ENCODE measurements around the gene C1QTNF8.

DNA sequence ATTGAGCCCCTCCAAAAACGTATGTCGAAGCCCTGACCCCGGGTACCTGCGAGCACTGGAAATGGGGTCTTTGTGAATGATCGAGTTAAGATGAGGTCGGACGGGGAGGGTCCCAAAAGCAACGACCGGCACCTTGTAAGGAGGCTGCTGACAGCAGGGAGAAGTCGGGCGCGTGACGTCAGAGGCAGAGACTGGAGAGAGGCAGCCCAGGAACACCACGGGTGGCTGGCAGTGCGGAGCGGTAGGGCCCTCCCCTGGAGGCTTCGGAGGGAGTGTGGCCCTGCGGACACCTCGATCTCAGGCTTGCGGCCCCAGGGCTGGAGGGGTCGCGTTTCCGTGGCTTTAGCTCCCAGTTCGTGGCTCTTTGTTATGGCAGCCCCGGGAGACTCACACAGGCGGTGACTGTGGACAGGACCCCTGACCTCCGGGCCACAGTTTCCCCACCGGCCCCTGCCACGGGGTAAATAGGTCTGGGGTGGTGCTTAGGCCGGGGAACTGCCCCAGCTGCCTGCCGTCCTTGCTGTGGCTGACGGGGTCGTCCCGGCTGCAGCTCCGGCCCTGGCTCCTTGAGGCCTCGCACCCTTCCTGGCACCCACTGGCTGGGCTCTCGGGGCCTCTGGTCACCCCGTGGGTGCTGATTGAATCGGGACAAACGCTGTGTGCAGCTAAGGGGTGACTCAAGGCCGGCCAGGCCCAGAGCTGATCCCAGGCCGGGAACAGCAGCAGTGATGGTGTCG lies 34.1 kb downstream of the C1QTNF8 start:
- TF ChIP-seq REST (IDR thresholded peaks at IDR 0.05; ENCODE audit: low read depth), result no peak
- no peak for TF ChIP-seq EP300 (IDR thresholded peaks at IDR 0.05; ENCODE audit: borderline replicate concordance)
- no peak for TF ChIP-seq RAD21 (IDR thresholded peaks at IDR 0.05; ENCODE audit: low read depth)
- no peak for TF ChIP-seq TCF12 (IDR thresholded peaks at IDR 0.05; ENCODE audit: low read depth)
- no peak for TF ChIP-seq CREB1 (IDR thresholded peaks at IDR 0.05; ENCODE audit: low read depth)
- TF ChIP-seq, protein P1, sequence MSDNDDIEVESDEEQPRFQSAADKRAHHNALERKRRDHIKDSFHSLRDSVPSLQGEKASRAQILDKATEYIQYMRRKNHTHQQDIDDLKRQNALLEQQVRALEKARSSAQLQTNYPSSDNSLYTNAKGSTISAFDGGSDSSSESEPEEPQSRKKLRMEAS (IDR thresholded peaks at IDR 0.05), result no peak
- TF ChIP-seq TEAD4 (IDR thresholded peaks at IDR 0.05), result no peak
- no peak for TF ChIP-seq YY1 (IDR thresholded peaks at IDR 0.05; ENCODE audit: low read depth)
- TF ChIP-seq NFIC (IDR thresholded peaks at IDR 0.05), result no peak
- TF ChIP-seq TAF1 (IDR thresholded peaks at IDR 0.05; ENCODE audit: low read depth), result no peak
- no peak for TF ChIP-seq EGR1 (IDR thresholded peaks at IDR 0.05)
- TF ChIP-seq CEBPB (IDR thresholded peaks at IDR 0.05), result no peak

Measured in Ishikawa (cell line).